H9 (cell line): ENCODE measurements around the gene RADIL. TPM values are rescaled to one million over a fixed set of nuclear protein-coding genes. Genes with fewer than 3 reads are reported as not detected.

Experiments used
- DNase-seq: peaks from one replicate; pipeline ENCODE4 v3.0.0-alpha.2; 2017
- H2AFZ ChIP-seq: one replicate; pipeline ENCODE4 v1.6.1; 2013; ENCODE audit warnings: mild to moderate bottlenecking, low read length, control low read depth, moderate library complexity
- H2AK5ac ChIP-seq: 2 replicates; pipeline ENCODE4 v1.6.1; 2013; ENCODE audit warnings: low read length, control low read depth, mixed read lengths; ENCODE audit not compliant: insufficient read length
- H2BK120ac ChIP-seq: one replicate; pipeline ENCODE4 v1.6.1; 2013; ENCODE audit warnings: low read depth, mild to moderate bottlenecking, low read length, control low read depth, inconsistent platforms; ENCODE audit not compliant: poor library complexity, severe bottlenecking
- H2BK12ac ChIP-seq: 2 replicates; pipeline ENCODE4 v1.6.1; 2013; ENCODE audit warnings: low read length, control low read depth, mixed read lengths, low read depth; ENCODE audit not compliant: insufficient read length
- H2BK15ac ChIP-seq: 2 replicates; pipeline ENCODE4 v1.6.1; 2013; ENCODE audit warnings: low read depth, low read length, control low read depth
- H2BK20ac ChIP-seq: one replicate; pipeline ENCODE4 v1.6.1; 2013; ENCODE audit warnings: low read depth, mild to moderate bottlenecking, low read length, control low read depth, inconsistent platforms; ENCODE audit not compliant: poor library complexity, severe bottlenecking
- H2BK5ac ChIP-seq: 2 replicates; pipeline ENCODE4 v1.6.1; 2013; ENCODE audit warnings: low read length, control low read depth, mixed read lengths; ENCODE audit not compliant: insufficient read length
- H3K14ac ChIP-seq: 2 replicates; pipeline ENCODE4 v1.6.1; 2013; ENCODE audit warnings: low read length, control low read depth; ENCODE audit not compliant: insufficient read depth
- H3K18ac ChIP-seq: 2 replicates; pipeline ENCODE4 v1.6.1; 2013; ENCODE audit warnings: low read depth, mild to moderate bottlenecking, mixed read lengths, low read length, control low read depth; ENCODE audit not compliant: insufficient read length
- H3K23ac ChIP-seq: 2 replicates; pipeline ENCODE4 v1.6.1; 2013; ENCODE audit warnings: low read length, control low read depth, mixed read lengths, low read depth; ENCODE audit not compliant: insufficient read length
- H3K23me2 ChIP-seq: 2 replicates; pipeline ENCODE4 v1.6.1; 2013; ENCODE audit warnings: low read depth, mild to moderate bottlenecking, mixed read lengths, low read length, control low read depth; ENCODE audit not compliant: insufficient read length, poor library complexity, severe bottlenecking
- H3K27ac ChIP-seq: 2 replicates; pipeline ENCODE4 v1.5.1; 2013; ENCODE audit warnings: low read length, control low read depth, mixed read lengths, low read depth; ENCODE audit not compliant: insufficient read length
- H3K27me3 ChIP-seq: 2 replicates; pipeline ENCODE4 v1.6.1; 2013; ENCODE audit warnings: low read length, control low read depth, inconsistent platforms; ENCODE audit not compliant: insufficient read depth
- H3K4ac ChIP-seq: 2 replicates; pipeline ENCODE4 v1.6.1; 2013; ENCODE audit warnings: low read depth, mild to moderate bottlenecking, control low read depth, inconsistent platforms, low read length, moderate library complexity
- H3K4me1 ChIP-seq: 2 replicates; pipeline ENCODE4 v1.6.1; 2013; ENCODE audit warnings: low read length, control low read depth, inconsistent platforms; ENCODE audit not compliant: insufficient read depth
- H3K4me2 ChIP-seq: 2 replicates; pipeline ENCODE4 v1.6.1; 2013; ENCODE audit warnings: low read length, control low read depth, mixed read lengths; ENCODE audit not compliant: insufficient read length, insufficient read depth
- H3K56ac ChIP-seq: 2 replicates; pipeline ENCODE4 v1.6.1; 2013; ENCODE audit warnings: low read depth, mild to moderate bottlenecking, mixed read lengths, low read length, control low read depth; ENCODE audit not compliant: insufficient read length
- H3K79me1 ChIP-seq: 2 replicates; pipeline ENCODE4 v1.6.1; 2013; ENCODE audit warnings: low read depth, mild to moderate bottlenecking, moderate library complexity, low read length, control low read depth, inconsistent platforms; ENCODE audit not compliant: insufficient read depth, poor library complexity, severe bottlenecking
- H3K79me2 ChIP-seq: 2 replicates; pipeline ENCODE4 v1.6.1; 2013; ENCODE audit warnings: low read length, control low read depth, inconsistent platforms; ENCODE audit not compliant: insufficient read depth
- H3K9ac ChIP-seq: 2 replicates; pipeline ENCODE4 v1.6.1; 2013; ENCODE audit warnings: low read length, control low read depth, mixed read lengths; ENCODE audit not compliant: insufficient read length; ENCODE audit errors: extremely low read depth
- H3K9me3 ChIP-seq: one replicate; pipeline ENCODE4 v1.6.1; 2013; ENCODE audit warnings: low read depth, low read length, inconsistent platforms; ENCODE audit not compliant: control insufficient read depth
- H3T11ph ChIP-seq: one replicate; pipeline ENCODE4 v1.6.1; 2013; ENCODE audit warnings: mild to moderate bottlenecking, low read length, control low read depth, inconsistent platforms
- H4K20me1 ChIP-seq: one replicate; pipeline ENCODE4 v1.6.1; 2013; ENCODE audit not compliant: control insufficient read depth, insufficient read length, insufficient read depth
- H4K5ac ChIP-seq: 2 replicates; pipeline ENCODE4 v1.6.1; 2013; ENCODE audit warnings: low read depth, mild to moderate bottlenecking, mixed read lengths, low read length, control low read depth; ENCODE audit not compliant: insufficient read length
- H4K8ac ChIP-seq: replicated peaks from 2 replicates; pipeline ENCODE4 v1.6.1; 2013; ENCODE audit warnings: low read length, control low read depth, mixed read lengths, low read depth; ENCODE audit not compliant: insufficient read length
- H4K91ac ChIP-seq: 2 replicates; pipeline ENCODE4 v1.6.1; 2013; ENCODE audit warnings: low read depth, mild to moderate bottlenecking, moderate library complexity, mixed read lengths, low read length, control low read depth; ENCODE audit not compliant: insufficient read length
- H3K27ac Mint-ChIP-seq, 3 experiments: 2 replicates in 2 of 3; 3 replicates in 1 of 3; pipeline ENCODE4 v1.8.0; 2020 to 2021; ENCODE audit warnings: mixed read lengths in 3 of 3, mild to moderate bottlenecking in 1 of 3, moderate library complexity in 1 of 3
- H3K27me3 Mint-ChIP-seq: 2 replicates; pipeline ENCODE4 v1.8.0; 2021; ENCODE audit warnings: low read depth, mild to moderate bottlenecking, moderate library complexity, mixed read lengths
- H3K36me3 Mint-ChIP-seq, 3 experiments: 2 replicates in 2 of 3; 3 replicates in 1 of 3; pipeline ENCODE4 v1.8.0; 2020 to 2021; ENCODE audit warnings: low read depth in 3 of 3, mixed read lengths in 3 of 3; ENCODE audit not compliant: insufficient read depth in 1 of 3
- H3K4me1 Mint-ChIP-seq, 2 experiments: 2 replicates each; pipeline ENCODE4 v1.8.0; 2020; ENCODE audit warnings: mixed read lengths in 2 of 2
- H3K4me3 Mint-ChIP-seq, 2 experiments: 2 replicates in 1 of 2; 3 replicates in 1 of 2; pipeline ENCODE4 v1.8.0; 2020 to 2021; ENCODE audit warnings: mild to moderate bottlenecking in 2 of 2, mixed read lengths in 2 of 2, moderate library complexity in 1 of 2
- H3K9me3 Mint-ChIP-seq, 2 experiments: 2 replicates in 1 of 2; 3 replicates in 1 of 2; pipeline ENCODE4 v1.8.0; 2020; ENCODE audit warnings: mild to moderate bottlenecking in 2 of 2, mixed read lengths in 2 of 2, moderate library complexity in 1 of 2
- CTCF ChIP-seq: fragments of 200-600 bp; sonication (generic); conservative IDR thresholded peaks from 3 replicates; pipeline ENCODE4 v1.8.0; 2021; ENCODE audit warnings: antibody characterized with exemption, mild to moderate bottlenecking
- WGBS: extraction: QIAGEN DNeasy Blood & Tissue Kit; methylation state at CpG from one replicate; pipeline ENCODE4 v1.1.7; 2013; ENCODE audit warnings: missing lambda C conversion rate, low lambda C conversion rate, mixed read lengths; ENCODE audit not compliant: insufficient read length; ENCODE audit errors: extremely low coverage; 5-methylcytosine and 5-hydroxymethylcytosine counted together
- total RNA-seq: library from RNA; stranded (reverse); gene quantifications from 2 replicates; pipeline ENCODE4 v1.2.1, GENCODE V29; 2021

Gene RADIL
- total RNA-seq, 1 experiment from 2014 or later: 4.7 TPM

DNA sequence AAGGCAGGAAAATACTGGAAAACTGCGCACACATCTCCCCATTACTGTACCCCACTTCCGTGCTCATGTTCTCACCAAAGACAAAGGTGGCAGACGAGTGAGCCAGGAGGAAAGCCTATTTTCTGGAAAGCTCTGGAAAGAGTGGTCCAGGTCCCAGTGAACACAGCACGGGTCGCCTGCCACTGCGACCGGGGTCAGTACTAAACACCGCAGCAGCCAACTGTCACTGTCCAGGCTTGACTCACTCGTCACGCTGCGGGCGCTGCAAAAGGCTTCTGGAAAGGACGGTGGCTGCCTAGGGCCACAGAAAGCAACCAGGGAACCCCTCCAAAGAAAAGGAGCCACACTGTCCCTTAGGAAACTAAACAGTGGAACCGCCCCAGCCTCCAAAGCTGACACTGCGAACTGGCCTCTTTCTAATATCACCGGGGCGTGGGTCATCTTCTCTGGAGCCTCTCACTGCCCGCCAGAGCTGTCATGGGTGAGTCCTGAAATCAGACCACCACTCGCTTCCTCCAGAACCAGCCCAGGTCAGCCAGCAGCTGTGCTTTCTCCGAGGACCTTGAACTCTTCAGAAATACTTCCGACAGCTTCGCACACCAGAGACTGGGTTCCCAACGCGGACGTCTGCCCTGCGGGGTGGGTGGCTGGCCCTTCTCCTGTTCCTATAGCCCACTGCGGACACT, 4.0 kb downstream of the RADIL start:
- Histone ChIP-seq H4K91ac (no peak overlapping the region), H3K79me2 (no peaks in the 10 kb centered on the region), H2BK20ac (no peak overlapping the region), H3K14ac (no peak overlapping the region), H3K9me3 (no peaks in the 10 kb centered on the region), H3K56ac (no peak overlapping the region), H3K27me3 (no peaks in the 10 kb centered on the region), H3T11ph (no peak overlapping the region), H3K23ac (no peak overlapping the region), H4K5ac (no peak overlapping the region), H4K20me1 (no peaks in the 10 kb centered on the region), H2AFZ (no peak overlapping the region), H3K27ac (no peak overlapping the region), H3K4me1 (no peaks in the 10 kb centered on the region), H3K18ac (no peak overlapping the region), H3K4me2 (no peak overlapping the region), H2BK120ac (no peak overlapping the region), H3K23me2 (peaks cover 11% of the 10 kb centered on the region), H4K8ac (no peak overlapping the region), H2BK5ac (no peak overlapping the region), H3K4ac (no peak overlapping the region), H3K79me1 (no peaks in the 10 kb centered on the region), H3K9ac (no peak overlapping the region), H2BK12ac (no peak overlapping the region), H2BK15ac (no peak overlapping the region), H2AK5ac (no peak overlapping the region)
- DNase-seq: no peak
- H3K27me3 Mint-ChIP-seq: peaks cover 10% of the 10 kb centered on the region
- 0 out of 7 replicates have a peak overlapping the region, but pooled peaks of 1 of the 3 experiments have one; percentile 18 for H3K27ac Mint-ChIP-seq
- no peak overlapping the region for H3K4me3 Mint-ChIP-seq
- TF ChIP-seq CTCF: no peak
- H3K9me3 Mint-ChIP-seq: no peaks in the 10 kb centered on the region; a peak in 2 of 5 replicates
- peaks cover 11 to 15% of the 10 kb centered on the region in 2 experiments for H3K4me1 Mint-ChIP-seq
- peaks cover 0 to 10% (median 2%) of the 10 kb centered on the region in 3 experiments; a peak in 4 of 7 replicates for H3K36me3 Mint-ChIP-seq
- no CpG with 5 or more reads among the region's 27 CpGs for WGBS
